Measurements from ENCODE around the gene ATP10B.

DNA sequence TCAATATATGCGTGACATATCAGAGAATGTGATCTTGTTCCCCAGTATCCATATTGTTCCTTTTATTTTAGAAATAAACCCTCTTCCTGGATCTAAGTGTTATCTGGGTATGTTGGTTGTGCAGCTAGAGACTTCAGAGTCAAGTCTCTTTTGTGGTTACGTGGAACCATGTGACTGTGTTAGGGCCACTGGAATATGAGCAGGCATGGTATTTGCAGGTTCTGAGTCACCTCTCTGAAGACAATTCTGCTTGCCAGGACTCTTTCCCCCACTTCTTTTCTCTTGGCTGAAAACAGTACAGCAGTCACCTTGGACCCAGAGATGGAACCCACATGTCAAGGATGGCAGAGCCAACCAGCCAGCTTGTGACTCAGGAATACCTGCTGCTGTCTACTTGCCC is 59.7 kb downstream of the ATP10B start:
- TF ChIP-seq, protein P1, sequence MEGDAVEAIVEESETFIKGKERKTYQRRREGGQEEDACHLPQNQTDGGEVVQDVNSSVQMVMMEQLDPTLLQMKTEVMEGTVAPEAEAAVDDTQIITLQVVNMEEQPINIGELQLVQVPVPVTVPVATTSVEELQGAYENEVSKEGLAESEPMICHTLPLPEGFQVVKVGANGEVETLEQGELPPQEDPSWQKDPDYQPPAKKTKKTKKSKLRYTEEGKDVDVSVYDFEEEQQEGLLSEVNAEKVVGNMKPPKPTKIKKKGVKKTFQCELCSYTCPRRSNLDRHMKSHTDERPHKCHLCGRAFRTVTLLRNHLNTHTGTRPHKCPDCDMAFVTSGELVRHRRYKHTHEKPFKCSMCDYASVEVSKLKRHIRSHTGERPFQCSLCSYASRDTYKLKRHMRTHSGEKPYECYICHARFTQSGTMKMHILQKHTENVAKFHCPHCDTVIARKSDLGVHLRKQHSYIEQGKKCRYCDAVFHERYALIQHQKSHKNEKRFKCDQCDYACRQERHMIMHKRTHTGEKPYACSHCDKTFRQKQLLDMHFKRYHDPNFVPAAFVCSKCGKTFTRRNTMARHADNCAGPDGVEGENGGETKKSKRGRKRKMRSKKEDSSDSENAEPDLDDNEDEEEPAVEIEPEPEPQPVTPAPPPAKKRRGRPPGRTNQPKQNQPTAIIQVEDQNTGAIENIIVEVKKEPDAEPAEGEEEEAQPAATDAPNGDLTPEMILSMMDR (IDR thresholded peaks at IDR 0.05) = no peak
- TF ChIP-seq POLR2A (IDR thresholded peaks at IDR 0.05) = no peak
